HepG2 (cell line): ENCODE measurements around the gene TMEM120A. TPM values are rescaled to one million over a fixed set of nuclear protein-coding genes. Genes with fewer than 3 reads are reported as not detected.

Experiments
- CHD4 ChIP-seq: fragments of 200-600 bp; sonication (generic); IDR thresholded peaks from 2 replicates; pipeline ENCODE4 v1.7.0; 2017; ENCODE audit warnings: mild to moderate bottlenecking, low read length, borderline replicate concordance
- ERF ChIP-seq: IDR thresholded peaks from 2 replicates; pipeline ENCODE4 v1.6.1; 2018; ENCODE audit warnings: missing biosample characterization, missing genetic modification reagents
- FOXA1 ChIP-seq, 2 experiments: fragments of 450-650 bp in 1 of 2; sonication (generic) in 1 of 2; formaldehyde crosslinking in 1 of 2; IDR thresholded peaks; 2 replicates each; pipeline versions ENCODE4 v1.4.0 to v1.6.1; 2016 to 2020; ENCODE audit warnings: missing genetic modification reagents in 1 of 2
- HNRNPL ChIP-seq: fragments of 200-400 bp; formaldehyde crosslinking; IDR thresholded peaks from 2 replicates; pipeline ENCODE4 v1.6.1; 2017; ENCODE audit warnings: mild to moderate bottlenecking, low read depth, low read length
- KDM4B ChIP-seq: sonication (generic); formaldehyde crosslinking; IDR thresholded peaks from 2 replicates; pipeline ENCODE4 v1.4.0; 2020; ENCODE audit warnings: missing genetic modification reagents
- KLF16 ChIP-seq, 2 experiments: sonication (generic) in 1 of 2; formaldehyde crosslinking in 1 of 2; IDR thresholded peaks; 2 replicates each; pipeline versions ENCODE4 v1.6.1 to v1.8.0; 2016 to 2023; ENCODE audit warnings: missing genetic modification reagents in 2 of 2, missing compliant biosample characterization in 1 of 2
- MIXL1 ChIP-seq: IDR thresholded peaks from 2 replicates; pipeline ENCODE4 v1.6.1; 2016
- MTA3 ChIP-seq: sonication (generic); formaldehyde crosslinking; IDR thresholded peaks from 2 replicates; pipeline ENCODE4 v1.4.0; 2020; ENCODE audit warnings: missing genetic modification reagents
- NFKBIZ ChIP-seq: IDR thresholded peaks from 2 replicates; pipeline ENCODE4 v1.6.1; 2018; ENCODE audit warnings: missing genetic modification reagents, missing compliant biosample characterization
- PCBP2 ChIP-seq: fragments of 200-400 bp; formaldehyde crosslinking; optimal IDR thresholded peaks from 2 replicates; pipeline ENCODE3; 2018; ENCODE audit warnings: low read length, low read depth; ENCODE audit not compliant: poor library complexity, severe bottlenecking
- PLRG1 ChIP-seq: fragments of 450-650 bp; conservative IDR thresholded peaks from 2 replicates; pipeline ENCODE4 v1.6.1; 2016
- POLR2G ChIP-seq: fragments of 200-400 bp; formaldehyde crosslinking; IDR thresholded peaks from 2 replicates; pipeline ENCODE4 v1.6.1; 2018; ENCODE audit warnings: mild to moderate bottlenecking, low read depth, low read length, moderate library complexity
- SALL2 ChIP-seq: sonication (generic); formaldehyde crosslinking; IDR thresholded peaks from 2 replicates; pipeline ENCODE4 v1.8.1; 2023; ENCODE audit warnings: mild to moderate bottlenecking, missing genetic modification reagents, inconsistent platforms
- SRF ChIP-seq: IDR thresholded peaks from 2 replicates; pipeline ENCODE4 v1.6.1; 2011; ENCODE audit warnings: mild to moderate bottlenecking, low read depth, low read length, moderate library complexity
- THRA ChIP-seq: sonication (generic); formaldehyde crosslinking; IDR thresholded peaks from 2 replicates; pipeline ENCODE4 v1.4.0; 2020; ENCODE audit warnings: missing genetic modification reagents, borderline replicate concordance
- YY1 ChIP-seq: IDR thresholded peaks from 2 replicates; pipeline ENCODE4 v1.6.1; 2011; ENCODE audit warnings: low read length, low read depth, moderate library complexity, mild to moderate bottlenecking; ENCODE audit not compliant: insufficient read depth, insufficient replicate concordance
- ZBTB43 ChIP-seq: sonication (generic); formaldehyde crosslinking; conservative IDR thresholded peaks from 2 replicates; pipeline ENCODE4 v1.4.0; 2020; ENCODE audit warnings: missing genetic modification reagents
- ZFP82 ChIP-seq: sonication (generic); formaldehyde crosslinking; IDR thresholded peaks from 2 replicates; pipeline ENCODE4 v1.5.1; 2020; ENCODE audit warnings: mild to moderate bottlenecking, missing genetic modification reagents, borderline replicate concordance
- ZMAT3 ChIP-seq: sonication (generic); formaldehyde crosslinking; conservative IDR thresholded peaks from 2 replicates; pipeline ENCODE4 v1.7.0; 2021; ENCODE audit warnings: missing genetic modification reagents
- ZNF383 ChIP-seq: sonication (generic); formaldehyde crosslinking; IDR thresholded peaks from 2 replicates; pipeline ENCODE4 v1.4.0; 2020; ENCODE audit warnings: missing genetic modification reagents, mild to moderate bottlenecking, borderline replicate concordance
- ZNF589 ChIP-seq: sonication (generic); formaldehyde crosslinking; conservative IDR thresholded peaks from 2 replicates; pipeline ENCODE4 v1.8.0; 2022; ENCODE audit warnings: mild to moderate bottlenecking, moderate library complexity, missing genetic modification reagents
- ZNF747 ChIP-seq: sonication (generic); formaldehyde crosslinking; IDR thresholded peaks from 2 replicates; pipeline ENCODE4 v1.8.1; 2023; ENCODE audit warnings: missing genetic modification reagents, mild to moderate bottlenecking, borderline replicate concordance
- ZSCAN12 ChIP-seq: sonication (generic); formaldehyde crosslinking; IDR thresholded peaks from 2 replicates; pipeline ENCODE4 v1.9.0; 2021; ENCODE audit warnings: mild to moderate bottlenecking, missing genetic modification reagents
- polyA plus RNA-seq, 8 experiments: library from polyadenylated mRNA; depleted of rRNA in 3 of 8; stranded (reverse) in 7 of 8; unstranded in 1 of 8; fragments of >200 nt; fragmentation: Illumina TruSeq in 4 of 8; extraction: Trizol in 4 of 8; gene quantifications; 2 replicates each; pipeline versions ENCODE4 v1.2.1 to v1.2.3, GENCODE V29; 2011 to 2016; ENCODE audit warnings: low read depth in 4 of 8, missing spikeins in 1 of 8, mixed read lengths in 1 of 8; ENCODE audit not compliant: insufficient read depth in 1 of 8
- total RNA-seq, 5 experiments: library from RNA; depleted of rRNA; stranded (reverse); fragments of >200 nt; fragmentation: Illumina TruSeq; extraction: Trizol; gene quantifications; 2 replicates each; pipeline ENCODE4 v1.2.3, GENCODE V29; 2016; ENCODE audit warnings: low read depth in 1 of 5
- TF ChIP-seq, protein P1 (sequence below): sonication (generic); formaldehyde crosslinking; IDR thresholded peaks from 2 replicates; pipeline ENCODE4 v1.8.0; 2022; ENCODE audit warnings: mild to moderate bottlenecking, missing genetic modification reagents, moderate library complexity

Gene TMEM120A
- total and polyA plus RNA-seq, 2 of the 13 experiments (the other 11 are each of a cell fraction or from before 2014, with no cell fraction given) = 40.3 to 102 TPM

- TF ChIP-seq THRA (CRISPR knock-in tag) (peak; percentile 70; the same call in 1 of the 2 replicates), ZSCAN12 (CRISPR knock-in tag) (no peak), ZMAT3 (no peak), YY1 (no peak), POLR2G (no peak), KLF16 (CRISPR knock-in tag; IDR thresholded peaks at IDR 0.05) (no peak; a peak in 1 of 4 replicates), MTA3 (no peak), SRF (no peak), ZFP82 (no peak), ZNF383 (CRISPR knock-in tag) (peak; percentile 60; the same call in 1 of the 2 replicates), ZNF589 (no peak), ERF (CRISPR knock-in tag) (no peak), HNRNPL (no peak), PCBP2 (no peak), CHD4 (no peak), FOXA1 (IDR thresholded peaks at IDR 0.05) (no peak), FOXA1 (CRISPR knock-in tag; IDR thresholded peaks at IDR 0.05) (no peak), PLRG1 (no peak), ZBTB43 (CRISPR knock-in tag) (no peak), NFKBIZ (peak; percentile 40; the same call in 1 of the 2 replicates), ZNF747 (CRISPR knock-in tag) (no peak), KDM4B (no peak), SALL2 (CRISPR knock-in tag) (no peak), MIXL1 (CRISPR knock-in tag) (no peak)
- TF ChIP-seq, protein P1, sequence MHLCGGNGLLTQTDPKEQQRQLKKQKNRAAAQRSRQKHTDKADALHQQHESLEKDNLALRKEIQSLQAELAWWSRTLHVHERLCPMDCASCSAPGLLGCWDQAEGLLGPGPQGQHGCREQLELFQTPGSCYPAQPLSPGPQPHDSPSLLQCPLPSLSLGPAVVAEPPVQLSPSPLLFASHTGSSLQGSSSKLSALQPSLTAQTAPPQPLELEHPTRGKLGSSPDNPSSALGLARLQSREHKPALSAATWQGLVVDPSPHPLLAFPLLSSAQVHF = no peak
Measured at GRCh38 chr7:75962607-75963380, 31.6 kb downstream of the TMEM120A start (continued).
